Kidney (tissue), 14 donors: Measurements from ENCODE around the gene ANO2. TPM values are rescaled to one million over a fixed set of nuclear protein-coding genes. Genes with fewer than 3 reads are reported as not detected.
A peak's percentile ranks its signal among the peaks of the same experiment; 100 is the strongest.

Experiments
- DNase-seq, 5 donors: peaks; one replicate each; pipeline ENCODE4 v3.0.0-alpha.2; 2013 to 2020
- FAIRE-seq: peaks from 2 replicates; lab custom pipeline; 2012; peaks lifted over from hg19 to GRCh38; lab: Jason Lieb, UNC
- H3K27ac ChIP-seq, 2 donors: one replicate each; pipeline ENCODE4 v1.7.0; 2013; ENCODE audit warnings: low read depth in 2 of 2, low read length in 2 of 2, inconsistent platforms in 1 of 2
- H3K27me3 ChIP-seq: one replicate; pipeline ENCODE4 v1.7.1; 2013; ENCODE audit warnings: low read length, inconsistent platforms; ENCODE audit not compliant: control insufficient read depth, insufficient read depth
- H3K36me3 ChIP-seq, 3 donors: one replicate each; pipeline versions ENCODE4 v1.7.0 to v1.7.1; 2013; ENCODE audit warnings: low read length in 3 of 3, control low read depth in 1 of 3, inconsistent platforms in 1 of 3; ENCODE audit not compliant: insufficient read depth in 3 of 3, control insufficient read depth in 2 of 3
- H3K4me1 ChIP-seq, 3 donors: one replicate each; pipeline versions ENCODE4 v1.7.0 to v1.7.1; 2013; ENCODE audit warnings: low read length in 3 of 3, inconsistent platforms in 1 of 3, low read depth in 1 of 3; ENCODE audit not compliant: control insufficient read depth in 2 of 3, insufficient read depth in 2 of 3
- H3K4me3 ChIP-seq, 3 donors: one replicate each; pipeline versions ENCODE4 v1.7.0 to v1.8.1; 2013; ENCODE audit warnings: low read length in 3 of 3, control low read depth in 1 of 3, inconsistent platforms in 1 of 3
- H3K9ac ChIP-seq, 3 donors: one replicate each; pipeline versions ENCODE4 v1.7.0 to v1.7.1; 2013; ENCODE audit warnings: low read length in 3 of 3, control low read depth in 1 of 3, inconsistent platforms in 1 of 3
- H3K9me3 ChIP-seq, 3 donors: one replicate each; pipeline versions ENCODE4 v1.7.0 to v1.7.1; 2013; ENCODE audit warnings: low read length in 3 of 3, control low read depth in 1 of 3, inconsistent platforms in 1 of 3; ENCODE audit not compliant: control insufficient read depth in 2 of 3, insufficient read depth in 1 of 3
- CTCF ChIP-seq: IDR thresholded peaks from 3 replicates; pipeline ENCODE4 v1.5.1; 2012; ENCODE audit warnings: mild to moderate bottlenecking, moderate library complexity, borderline replicate concordance; ENCODE audit not compliant: insufficient read depth; ENCODE audit errors: extremely low read depth
- intact Hi-C: fragments of 100-400 bp; cut with DNase I; formaldehyde crosslinking; loops from one replicate; pipeline ENCODE4 v1.11.1; 2022
- polyA plus RNA-seq: library from polyadenylated mRNA; stranded (reverse); fragments of 350-450 nt; fragmentation: Illumina TruSeq; extraction: RNeasy Lipid Tissue Mini Kit (QIAGEN cat#74804); gene quantifications from one replicate; pipeline ENCODE4 v1.2.3, GENCODE V29; 2014; ENCODE audit warnings: low read depth, low replicate concordance; ENCODE audit not compliant: insufficient read depth
- total RNA-seq: library from RNA; stranded (reverse); fragmentation: NEBNext Ultra II Directional; extraction: Animal tissue kit (Norgen Biotek cat#: 25700); gene quantifications from one replicate; pipeline ENCODE4 v1.2.1, GENCODE V29; 2021
- donor health status: control.
- donor health status: control.
- donor health status: control.
- donor health status: control.
- donor health status: control.
- donor health status: DM: yes; HTN: yes; CAD: no.
- donor health status: Normal renal cell carcinoma (clear cell type).

ANO2 gene
- total and polyA plus RNA-seq, 2 donors from 2014 or later, result 0.34 to 4.4 TPM

- peak overlapping the region in 1 of 3 donors; percentile 31 for H3K4me3 ChIP-seq
- DNase-seq, result no peak
- H3K27ac ChIP-seq, result no peak overlapping the region
- peaks cover 0 to 2% (median 0%) of the 10 kb centered on the region in 3 donors for H3K9me3 ChIP-seq
- no peaks in the 10 kb centered on the region for H3K27me3 ChIP-seq
- H3K36me3 ChIP-seq, result no peaks in the 10 kb centered on the region
- no peak overlapping the region for H3K9ac ChIP-seq
- no peak for FAIRE-seq
- H3K4me1 ChIP-seq, result no peaks in the 10 kb centered on the region
- TF ChIP-seq CTCF, result no peak
- intact Hi-C loops, result no loop called here
These were observed 80.1 kb downstream of the ANO2 start for GRCh38 chr12:5864972-5865371.

DNA sequence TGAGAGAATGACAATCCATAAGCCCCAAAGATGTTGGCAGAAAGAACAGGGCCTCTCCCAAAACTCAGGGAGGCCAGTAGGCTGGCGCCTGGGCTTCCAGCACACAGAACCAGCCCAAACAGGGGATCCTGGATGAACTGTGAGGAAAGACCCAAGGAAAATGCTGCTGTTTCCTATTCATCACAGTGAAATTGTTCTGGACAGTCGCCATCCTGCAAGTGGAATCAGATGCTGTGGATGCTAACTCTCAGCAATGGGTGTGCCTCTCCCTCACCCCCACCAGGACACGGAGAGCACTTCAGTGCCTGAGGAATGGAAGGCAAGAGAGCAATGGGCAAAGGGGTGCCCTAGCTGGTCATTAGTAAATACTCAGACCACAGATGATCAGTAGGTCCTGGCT lies 80.8 kb downstream of the ANO2 start:
- DNase-seq (no peak), FAIRE-seq (no peak)
- Histone ChIP-seq H3K9ac (no peak overlapping the region), H3K9me3 (peaks cover 0 to 2% (median 0%) of the 10 kb centered on the region in 3 donors), H3K4me1 (no peaks in the 10 kb centered on the region), H3K36me3 (no peaks in the 10 kb centered on the region), H3K27me3 (no peaks in the 10 kb centered on the region), H3K27ac (no peak overlapping the region), H3K4me3 (no peak overlapping the region)
- TF ChIP-seq CTCF, result no peak
- intact Hi-C loops, result no loop called here

- no peaks in the 10 kb centered on the region for H3K36me3 ChIP-seq
- H3K9me3 ChIP-seq, result peaks cover 0 to 2% (median 0%) of the 10 kb centered on the region in 3 donors
- no peaks in the 10 kb centered on the region for H3K4me1 ChIP-seq
- no peak overlapping the region for H3K4me3 ChIP-seq
- intact Hi-C loops, result no loop called here
- no peak overlapping the region for H3K27ac ChIP-seq
- TF ChIP-seq CTCF, result no peak
- FAIRE-seq, result no peak
- DNase-seq, result no peak
- H3K27me3 ChIP-seq, result no peaks in the 10 kb centered on the region
- H3K9ac ChIP-seq, result no peak overlapping the region
These were observed 83.6 kb downstream of the ANO2 start for GRCh38 chr12:5861416-5861815.

DNA sequence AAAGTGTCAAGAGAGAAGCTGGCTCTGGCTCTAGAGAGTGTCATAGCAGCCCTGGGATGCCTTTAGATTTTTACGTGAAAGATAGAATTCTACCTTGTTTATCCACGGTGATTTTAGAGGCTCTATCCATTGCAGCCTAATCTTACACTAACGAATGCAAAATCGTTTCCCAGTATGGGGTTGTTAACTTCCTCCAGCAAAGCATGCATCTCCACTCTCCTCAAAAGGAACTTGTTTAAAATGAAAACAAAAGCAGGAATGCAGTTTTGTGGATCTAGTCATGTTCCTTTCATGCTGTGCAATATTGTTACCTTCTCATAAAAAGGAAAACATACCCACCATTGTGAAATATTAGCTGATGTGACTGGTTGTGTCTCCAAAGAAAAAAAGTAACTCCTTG lies 88.4 kb downstream of the ANO2 start:
- DNase-seq, result no peak
- FAIRE-seq, result no peak
- intact Hi-C loops, result no loop called here

More for the DNA sequence above, 88.4 kb downstream of the ANO2 start:
- H3K9me3 ChIP-seq, result no peaks in the 10 kb centered on the region
- no peak overlapping the region for H3K27ac ChIP-seq
- H3K9ac ChIP-seq, result no peak overlapping the region
- TF ChIP-seq CTCF, result no peak
- no peaks in the 10 kb centered on the region for H3K4me1 ChIP-seq
- no peaks in the 10 kb centered on the region for H3K27me3 ChIP-seq
- no peak overlapping the region for H3K4me3 ChIP-seq
- no peaks in the 10 kb centered on the region for H3K36me3 ChIP-seq
